Right lobe of liver (tissue), 6 donors: ENCODE measurements around the gene ALK. TPM values are rescaled to one million over a fixed set of nuclear protein-coding genes. Genes with fewer than 3 reads are reported as not detected.

Experiments used
- ATAC-seq, 4 donors: fragments of 200-7000 bp; cut with Tn5 transposase; one replicate each; pipeline ENCODE4 v1.9.1; 2020; ENCODE audit warnings: mild to moderate bottlenecking in 4 of 4, moderate library complexity in 4 of 4
- DNase-seq, 3 donors: peaks; one replicate each; pipeline ENCODE4 v3.0.0-alpha.2; 2020
- H3K27ac ChIP-seq, 3 donors: fragments of 200-600 bp; one replicate each; pipeline ENCODE4 v1.8.0; 2022
- H3K27me3 ChIP-seq, 2 donors: fragments of 200-600 bp; one replicate each; pipeline ENCODE4 v1.8.0; 2022
- H3K36me3 ChIP-seq, 4 donors: fragments of 200-600 bp; sonication (generic) in 1 of 4; one replicate each; pipeline versions ENCODE4 v1.5.1 to v1.8.0; 2017 to 2022; ENCODE audit warnings: control low read depth in 1 of 4
- H3K4me1 ChIP-seq, 4 donors: fragments of 200-600 bp; sonication (generic) in 1 of 4; one replicate each; pipeline versions ENCODE4 v1.5.1 to v1.8.0; 2017 to 2022; ENCODE audit warnings: control low read depth in 1 of 4
- H3K4me3 ChIP-seq, 3 donors: fragments of 200-600 bp; one replicate each; pipeline ENCODE4 v1.8.0; 2022
- H3K9me3 ChIP-seq, 4 donors: fragments of 200-600 bp; sonication (generic) in 1 of 4; one replicate each; pipeline versions ENCODE4 v1.5.1 to v1.8.0; 2017 to 2022; ENCODE audit warnings: control low read depth in 1 of 4
- CTCF ChIP-seq, 4 donors: fragments of 200-600 bp in 3 of 4; fragments of 450-650 bp in 1 of 4; IDR thresholded peaks; one replicate each; pipeline versions ENCODE4 v1.5.1 to v1.8.0; 2016 to 2022; ENCODE audit warnings: antibody characterized with exemption in 4 of 4, mild to moderate bottlenecking in 2 of 4
- POLR2A ChIP-seq: fragments of 450-650 bp; IDR thresholded peaks from one replicate; pipeline ENCODE4 v1.6.1; 2017; ENCODE audit warnings: antibody characterized with exemption, mild to moderate bottlenecking
- WGBS: methylation state at CpG from one replicate; pipeline ENCODE4 v1.1.6; 2018; ENCODE audit warnings: low coverage, low lambda C conversion rate; ENCODE audit not compliant: insufficient coverage; ENCODE audit errors: missing lambda C conversion rate; 5-methylcytosine and 5-hydroxymethylcytosine counted together
- intact Hi-C, 2 donors: fragments of 100-400 bp; cut with DNase I; formaldehyde crosslinking; loops; one replicate each; pipeline versions ENCODE4 v1.11.2 to v1.14.1; 2022
- total RNA-seq, 6 experiments: library from RNA; depleted of rRNA in 2 of 6; stranded (reverse); fragments of >200 nt in 2 of 6; fragmentation: NEBNext Ultra II Directional in 3 of 6; extraction: Animal tissue kit (Norgen Biotek cat#: 25700) in 3 of 6; gene quantifications; one replicate each; pipeline versions ENCODE4 v1.1.0 to v1.2.4, GENCODE V29; 2016 to 2023
- donor health status: DM: no; HTN: yes; CAD: no.
- donor health status: DM: no; HTN: no; CAD: no.
- donor health status: DM: no; HTN: no; CAD: no.
- donor health status: DM: no; HTN: yes; CAD: no.
- donor health status: DM: no; HTN: yes; CAD: no.

ALK gene
- total RNA-seq, 6 experiments from 2014 or later = 0.04 to 0.06 TPM; not detected in 4

DNA sequence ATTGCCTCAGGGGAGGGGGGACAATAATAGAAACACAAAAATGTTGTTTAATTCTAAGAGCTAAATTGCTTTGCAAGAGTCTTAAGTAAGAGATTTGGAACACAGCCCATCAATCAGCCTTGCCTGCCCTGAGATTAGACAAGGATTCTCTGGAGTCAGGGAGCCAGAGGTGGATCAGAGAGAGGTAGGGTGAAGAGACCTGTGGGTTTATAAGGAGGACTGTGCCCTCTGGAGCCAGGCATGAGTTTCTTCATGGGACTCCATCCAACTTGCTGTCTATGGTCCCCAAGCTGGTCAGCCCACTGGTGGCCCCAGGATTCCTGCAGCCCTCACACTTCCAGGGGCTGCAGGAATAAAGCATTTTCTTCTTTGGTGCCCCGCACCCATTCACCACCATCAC lies 139.3 kb downstream of the ALK start:
- no peak for ATAC-seq
- Histone ChIP-seq H3K9me3 (no peaks in the 10 kb centered on the region), H3K27ac (no peak overlapping the region), H3K4me3 (no peak overlapping the region), H3K4me1 (no peaks in the 10 kb centered on the region), H3K36me3 (no peaks in the 10 kb centered on the region), H3K27me3 (no peaks in the 10 kb centered on the region)
- no CpG with 5 or more reads among the region's 1 CpG for WGBS
- TF ChIP-seq CTCF (IDR thresholded peaks at IDR 0.05) (no peak), POLR2A (no peak)
- intact Hi-C loops = no loop called here
- DNase-seq = no peak

GRCh38 chr2:29780906-29781305 lies 140.5 kb downstream of the ALK start:
- Histone ChIP-seq H3K27ac (no peak overlapping the region), H3K4me3 (no peak overlapping the region), H3K36me3 (no peaks in the 10 kb centered on the region), H3K4me1 (no peaks in the 10 kb centered on the region), H3K27me3 (no peaks in the 10 kb centered on the region), H3K9me3 (no peaks in the 10 kb centered on the region)
- 60% methylated on average over 1 of the region's 1 CpG for WGBS
- TF ChIP-seq CTCF (IDR thresholded peaks at IDR 0.05) = no peak
- TF ChIP-seq POLR2A = no peak
- DNase-seq = no peak
- intact Hi-C loops = no loop called here
- no peak for ATAC-seq

- 21% methylated on average over 2 of the region's 2 CpGs for WGBS
- TF ChIP-seq CTCF (IDR thresholded peaks at IDR 0.05) (no peak), POLR2A (no peak)
- Histone ChIP-seq H3K4me3 (no peak overlapping the region), H3K9me3 (no peaks in the 10 kb centered on the region), H3K36me3 (no peaks in the 10 kb centered on the region), H3K4me1 (no peaks in the 10 kb centered on the region), H3K27me3 (no peaks in the 10 kb centered on the region), H3K27ac (no peak overlapping the region)
- no peak for ATAC-seq
- intact Hi-C loops = no loop called here
- no peak for DNase-seq
These were observed 144.2 kb downstream of the ALK start for GRCh38 chr2:29777161-29777560.

GRCh38 chr2:29776406-29776805 lies 145.0 kb downstream of the ALK start:
- H3K36me3 ChIP-seq = no peaks in the 10 kb centered on the region
- no peak for ATAC-seq
- H3K4me3 ChIP-seq = no peak overlapping the region
- H3K27ac ChIP-seq = no peak overlapping the region
- no peaks in the 10 kb centered on the region for H3K4me1 ChIP-seq
- no peak for TF ChIP-seq POLR2A
- TF ChIP-seq CTCF (IDR thresholded peaks at IDR 0.05) = no peak
- intact Hi-C loops = no loop called here
- WGBS = 58% methylated on average over 3 of the region's 3 CpGs
- H3K27me3 ChIP-seq = no peaks in the 10 kb centered on the region
- DNase-seq = no peak
- no peaks in the 10 kb centered on the region for H3K9me3 ChIP-seq

DNA sequence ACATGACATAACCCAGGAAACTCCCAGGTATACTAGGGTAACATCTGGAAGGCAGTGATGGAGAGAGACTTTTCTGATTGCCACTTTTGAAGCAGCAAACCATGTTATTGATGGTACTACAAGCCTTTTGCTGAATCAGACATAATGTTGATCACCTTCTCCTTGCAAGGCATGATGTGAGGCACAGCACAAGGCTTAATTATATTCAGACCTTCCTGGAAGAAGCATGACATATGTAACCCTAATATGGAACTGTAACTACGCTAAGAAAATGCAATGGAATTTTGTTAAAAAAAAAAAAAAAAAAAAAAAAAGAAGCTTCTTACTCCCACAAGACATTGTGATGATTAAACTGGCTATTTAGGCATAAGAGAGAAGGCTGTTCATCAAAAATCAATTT lies 145.4 kb downstream of the ALK start:
- H3K36me3 ChIP-seq = no peaks in the 10 kb centered on the region
- no peak overlapping the region for H3K4me3 ChIP-seq
- no peaks in the 10 kb centered on the region for H3K9me3 ChIP-seq
- no peaks in the 10 kb centered on the region for H3K27me3 ChIP-seq
- TF ChIP-seq CTCF (IDR thresholded peaks at IDR 0.05) (no peak), POLR2A (no peak)
- intact Hi-C loops = no loop called here
- 62% methylated on average over 1 of the region's 1 CpG for WGBS
- DNase-seq (no peak), ATAC-seq (no peak)
- H3K4me1 ChIP-seq = no peaks in the 10 kb centered on the region
- no peak overlapping the region for H3K27ac ChIP-seq
